DOHH2 (cell line): Measurements from ENCODE around the gene GRID2.

Experiments
- EZH2phosphoT487 ChIP-seq: fragments of 200-600 bp; sonication (generic); IDR thresholded peaks from 2 replicates; pipeline ENCODE4 v1.6.1; 2017; ENCODE audit warnings: borderline replicate concordance, mild to moderate bottlenecking, antibody characterized with exemption, low read length, moderate library complexity, mixed read lengths
- TF ChIP-seq, protein P1 (sequence below): fragments of 200-600 bp; sonication (generic); IDR thresholded peaks from one replicate; pipeline ENCODE4 v1.5.1; 2014; ENCODE audit warnings: antibody characterized with exemption, mild to moderate bottlenecking, low read depth, low read length; ENCODE audit not compliant: poor library complexity, severe bottlenecking

DNA sequence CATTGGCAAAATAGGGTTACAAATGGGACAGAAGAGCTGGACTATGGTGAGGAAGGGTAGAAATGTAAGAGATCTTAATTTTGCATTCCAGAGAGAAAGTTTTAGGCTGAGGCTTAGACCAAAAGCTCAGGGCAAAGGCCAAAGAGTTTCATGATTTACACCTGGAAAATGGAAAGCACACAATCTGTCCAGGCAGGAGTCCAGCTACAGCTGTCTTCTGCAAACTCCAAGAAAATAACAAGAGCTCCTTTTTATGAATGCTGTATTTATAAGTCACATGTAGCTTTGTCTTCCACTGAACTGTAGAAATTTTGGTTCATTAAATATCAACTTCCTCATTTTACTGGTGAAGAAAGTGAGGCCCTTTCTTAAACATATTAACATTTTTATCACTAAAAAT, 1236.8 kb downstream of the GRID2 start:
- TF ChIP-seq EZH2phosphoT487: no peak
- TF ChIP-seq, protein P1, sequence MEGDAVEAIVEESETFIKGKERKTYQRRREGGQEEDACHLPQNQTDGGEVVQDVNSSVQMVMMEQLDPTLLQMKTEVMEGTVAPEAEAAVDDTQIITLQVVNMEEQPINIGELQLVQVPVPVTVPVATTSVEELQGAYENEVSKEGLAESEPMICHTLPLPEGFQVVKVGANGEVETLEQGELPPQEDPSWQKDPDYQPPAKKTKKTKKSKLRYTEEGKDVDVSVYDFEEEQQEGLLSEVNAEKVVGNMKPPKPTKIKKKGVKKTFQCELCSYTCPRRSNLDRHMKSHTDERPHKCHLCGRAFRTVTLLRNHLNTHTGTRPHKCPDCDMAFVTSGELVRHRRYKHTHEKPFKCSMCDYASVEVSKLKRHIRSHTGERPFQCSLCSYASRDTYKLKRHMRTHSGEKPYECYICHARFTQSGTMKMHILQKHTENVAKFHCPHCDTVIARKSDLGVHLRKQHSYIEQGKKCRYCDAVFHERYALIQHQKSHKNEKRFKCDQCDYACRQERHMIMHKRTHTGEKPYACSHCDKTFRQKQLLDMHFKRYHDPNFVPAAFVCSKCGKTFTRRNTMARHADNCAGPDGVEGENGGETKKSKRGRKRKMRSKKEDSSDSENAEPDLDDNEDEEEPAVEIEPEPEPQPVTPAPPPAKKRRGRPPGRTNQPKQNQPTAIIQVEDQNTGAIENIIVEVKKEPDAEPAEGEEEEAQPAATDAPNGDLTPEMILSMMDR: no peak
